CMK (cell line): ENCODE measurements around the gene STUM.
"Not testable (repeated sequence)": the region's sequence is repeated elsewhere in the genome, so short reads cannot be mapped to it uniquely, and the experiment has no call there.

Experiments used
- DNase-seq: peaks from one replicate; pipeline ENCODE4 v3.0.0-alpha.2; 2010; ENCODE audit warnings: low read depth

Gene STUM

GRCh38 chr1:226548256-226549093 lies at the start of gene STUM:
STUM (plus strand) TSS chr1:226548764; CDS start chr1:226548905, 141 bp downstream.
- no peak for DNase-seq

GRCh38 chr1:226499699-226500098 lies 48.9 kb upstream of the STUM start:
- not testable (repeated sequence) for DNase-seq

DNA sequence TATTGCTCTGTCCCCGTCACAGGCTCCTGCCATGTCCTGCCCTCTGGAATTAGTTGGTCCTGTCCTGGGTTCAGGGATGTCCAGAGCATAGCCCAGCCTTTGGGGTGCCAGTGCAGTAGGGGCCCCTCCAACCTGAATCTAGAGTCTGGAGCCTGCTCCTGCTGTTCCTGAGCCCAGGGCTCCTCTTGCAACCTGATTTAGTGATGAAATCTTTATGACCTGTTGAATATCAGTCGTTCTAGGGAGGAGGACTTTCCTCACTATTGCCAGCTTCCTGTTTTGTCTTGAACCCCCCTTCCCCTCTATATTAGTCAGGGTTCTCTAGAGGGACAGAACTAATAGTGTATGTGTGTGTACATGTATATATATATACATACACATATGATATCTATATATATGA lies 42.5 kb upstream of the STUM start:
- no peak for DNase-seq

DNA sequence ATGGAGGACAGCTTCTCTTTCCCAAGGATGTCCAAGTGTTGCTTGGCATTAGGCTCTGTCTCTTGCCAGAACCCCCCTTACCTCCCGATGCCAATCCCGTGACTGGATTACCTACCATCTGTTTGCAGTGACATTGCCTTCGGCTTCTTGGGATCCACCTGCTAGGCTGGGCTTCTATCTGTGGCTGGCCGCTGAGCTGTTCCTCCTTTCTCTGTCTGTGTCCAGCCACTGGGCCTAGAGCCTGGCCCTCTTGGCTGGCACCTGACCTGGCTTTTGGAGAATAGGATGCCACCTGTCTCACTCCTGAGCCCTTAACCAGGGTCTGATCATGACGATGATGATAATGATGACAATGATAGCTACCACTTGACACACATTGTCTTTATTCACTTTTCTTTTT lies 41.6 kb upstream of the STUM start:
- DNase-seq, result no peak

GRCh38 chr1:226510453-226510852 lies 38.1 kb upstream of the STUM start:
- DNase-seq, result no peak

DNA sequence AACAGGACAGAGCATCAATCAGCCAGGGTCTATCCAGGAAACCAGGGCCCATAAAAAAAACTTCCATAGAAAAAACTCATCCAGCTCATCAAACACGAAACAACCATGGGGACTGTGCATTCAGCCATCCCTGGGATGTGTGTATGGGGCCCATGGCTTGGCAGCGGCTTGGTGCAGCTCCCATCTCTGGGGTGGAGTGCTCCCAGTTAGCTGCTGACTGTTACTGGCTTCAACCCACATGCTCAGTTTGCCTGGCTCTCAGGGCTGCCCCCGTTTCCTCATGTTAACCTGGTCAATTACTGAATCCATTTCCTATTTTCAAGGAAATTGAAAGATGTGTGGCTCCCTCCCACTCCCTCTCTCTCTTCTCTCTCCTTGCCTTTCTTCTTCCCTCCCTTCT lies 37.3 kb upstream of the STUM start:
- DNase-seq, result no peak

GRCh38 chr1:226512076-226512728 lies 36.4 kb upstream of the STUM start:
- DNase-seq, result no peak

DNA sequence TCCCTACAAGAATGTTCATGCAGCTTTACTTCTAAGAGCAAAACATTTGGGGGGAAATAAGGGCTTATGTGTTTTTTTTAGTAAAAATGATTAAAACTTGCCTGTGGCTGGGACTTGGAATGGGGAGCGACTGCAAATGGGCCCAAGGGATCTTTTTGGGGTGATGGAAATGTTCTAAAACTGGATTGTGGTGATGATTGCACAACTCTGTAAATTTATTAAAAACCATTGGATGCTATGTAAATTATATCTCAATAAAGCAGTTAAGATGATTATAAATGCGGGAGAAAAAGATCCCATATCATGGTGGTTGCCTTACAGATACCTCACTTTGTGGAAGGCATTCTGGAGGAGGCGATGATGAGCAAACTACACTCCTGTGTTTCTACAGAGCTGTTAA lies 30.2 kb upstream of the STUM start:
- no peak for DNase-seq

GRCh38 chr1:226519135-226519534 lies 29.4 kb upstream of the STUM start:
- DNase-seq, result no peak

DNA sequence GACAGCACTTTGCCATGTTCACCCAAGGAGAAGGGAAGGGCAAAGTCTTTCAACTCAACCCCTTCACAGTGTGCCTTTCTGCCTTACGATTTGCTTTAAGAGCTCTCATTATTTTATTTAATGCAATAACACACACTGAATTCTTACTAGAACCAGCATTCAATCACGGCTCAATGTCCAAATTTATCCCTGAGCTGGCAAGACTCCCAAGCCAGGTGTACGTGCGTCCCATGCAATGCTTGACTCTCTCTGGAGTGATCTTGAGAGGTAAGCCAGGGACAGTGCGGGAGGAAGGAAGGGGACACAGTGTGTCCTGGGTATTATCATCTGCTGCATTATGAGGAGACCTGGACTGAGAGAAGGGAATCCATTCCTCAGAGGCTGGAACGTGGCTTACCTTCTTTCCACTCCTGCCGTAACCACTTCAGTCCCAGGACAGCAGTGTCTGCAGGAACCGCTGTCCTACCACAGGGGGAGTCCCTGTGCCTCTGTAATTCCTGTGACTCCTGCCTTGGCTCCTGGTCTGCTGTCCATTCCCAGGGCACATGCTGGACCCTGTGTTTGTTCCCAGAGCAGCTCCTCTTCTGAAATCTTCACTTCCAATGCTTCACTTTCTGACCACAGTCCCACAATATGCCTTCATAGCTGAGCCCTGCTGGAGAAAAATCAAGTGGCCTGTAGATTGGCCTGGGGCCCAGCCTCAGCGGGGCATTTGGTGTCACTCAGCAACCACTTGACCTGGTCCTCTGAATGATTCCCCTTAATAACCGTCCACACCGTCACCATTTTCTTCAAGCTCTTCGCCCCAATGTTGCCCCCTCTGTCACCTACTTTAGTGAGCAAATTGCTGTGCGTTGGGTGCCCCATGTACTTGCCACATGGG lies 28.6 kb upstream of the STUM start:
- DNase-seq, result no peak

DNA sequence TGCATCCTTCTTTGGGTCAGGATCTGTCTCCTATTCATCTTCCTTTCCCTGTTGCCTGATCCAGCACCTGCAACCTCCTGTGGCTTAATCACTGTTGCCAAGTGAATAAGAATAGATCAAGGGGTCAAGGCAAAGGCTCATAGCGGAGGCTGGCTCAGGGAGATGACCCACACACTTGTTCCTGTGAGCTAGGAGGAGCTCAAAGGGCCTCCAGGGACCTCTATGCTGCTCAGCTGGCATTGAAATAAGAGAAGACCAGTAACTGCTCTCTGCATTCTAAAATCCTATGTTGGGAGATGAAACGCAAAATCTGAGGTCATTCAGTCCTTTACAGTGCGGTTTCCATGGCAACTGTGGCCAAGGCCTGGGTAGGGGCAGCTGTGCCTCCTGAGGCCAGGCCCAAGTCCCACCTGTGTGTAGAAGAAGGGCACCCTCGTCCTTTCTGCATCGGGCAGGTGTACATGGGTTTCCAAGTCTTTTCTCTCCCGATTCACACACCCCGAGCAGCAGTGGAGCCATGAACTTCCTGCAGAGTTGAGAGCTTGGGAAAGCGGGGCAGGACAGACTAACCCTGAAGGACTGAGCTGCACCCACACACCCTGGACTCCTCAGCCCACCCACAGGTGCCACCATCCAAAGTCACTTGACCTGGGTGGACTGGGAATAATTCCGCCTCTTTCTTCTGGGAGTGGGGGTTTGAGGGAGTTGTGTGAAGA lies 27.8 kb upstream of the STUM start:
- DNase-seq, result no peak

DNA sequence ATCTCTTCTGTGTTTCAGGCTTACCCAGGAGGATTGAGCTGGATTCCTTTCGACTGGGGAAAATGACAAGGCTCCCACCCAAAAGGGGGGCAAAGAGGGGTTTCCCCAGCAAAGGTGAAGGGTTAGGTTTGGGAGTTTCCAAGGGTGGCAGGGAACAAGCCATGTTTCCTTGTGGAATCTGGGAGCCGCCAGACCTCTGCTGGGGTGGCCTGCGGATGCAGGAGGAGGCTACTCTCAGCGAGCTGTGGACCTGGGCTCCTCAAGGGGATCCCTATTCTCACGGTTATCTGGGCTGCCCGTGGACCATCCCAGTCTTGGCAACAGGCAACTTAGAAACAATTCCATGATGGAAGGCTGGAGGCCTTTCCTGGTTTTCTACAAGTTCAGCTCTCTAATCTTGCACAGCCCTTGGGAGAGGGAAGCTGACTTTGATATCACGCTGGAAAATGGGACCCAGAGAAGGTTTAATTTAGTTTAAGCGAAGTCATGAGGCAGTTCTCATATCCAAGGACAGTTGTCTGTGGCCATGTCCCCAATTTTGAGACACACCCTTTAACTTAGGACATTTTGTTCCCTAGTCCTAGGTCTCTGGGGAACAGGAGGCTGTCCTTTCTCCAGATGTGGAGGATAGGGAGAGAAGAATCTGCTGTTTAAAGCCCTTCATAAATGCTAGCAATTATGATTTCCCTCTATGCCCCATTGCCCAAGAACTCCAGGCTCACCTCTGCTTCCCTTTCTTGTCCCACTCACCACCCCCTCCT lies 24.7 kb upstream of the STUM start:
- DNase-seq, result no peak

GRCh38 chr1:226524547-226524946 lies 24.0 kb upstream of the STUM start:
- no peak for DNase-seq

- no peak for DNase-seq
Observed at GRCh38 chr1:226525750-226526149, 22.8 kb upstream of the STUM start.

- DNase-seq, result no peak
Observed at GRCh38 chr1:226526801-226527595, 21.6 kb upstream of the STUM start.

GRCh38 chr1:226529891-226530290 lies 18.7 kb upstream of the STUM start:
- no peak for DNase-seq

GRCh38 chr1:226530591-226530990 lies 18.0 kb upstream of the STUM start:
- no peak for DNase-seq

DNA sequence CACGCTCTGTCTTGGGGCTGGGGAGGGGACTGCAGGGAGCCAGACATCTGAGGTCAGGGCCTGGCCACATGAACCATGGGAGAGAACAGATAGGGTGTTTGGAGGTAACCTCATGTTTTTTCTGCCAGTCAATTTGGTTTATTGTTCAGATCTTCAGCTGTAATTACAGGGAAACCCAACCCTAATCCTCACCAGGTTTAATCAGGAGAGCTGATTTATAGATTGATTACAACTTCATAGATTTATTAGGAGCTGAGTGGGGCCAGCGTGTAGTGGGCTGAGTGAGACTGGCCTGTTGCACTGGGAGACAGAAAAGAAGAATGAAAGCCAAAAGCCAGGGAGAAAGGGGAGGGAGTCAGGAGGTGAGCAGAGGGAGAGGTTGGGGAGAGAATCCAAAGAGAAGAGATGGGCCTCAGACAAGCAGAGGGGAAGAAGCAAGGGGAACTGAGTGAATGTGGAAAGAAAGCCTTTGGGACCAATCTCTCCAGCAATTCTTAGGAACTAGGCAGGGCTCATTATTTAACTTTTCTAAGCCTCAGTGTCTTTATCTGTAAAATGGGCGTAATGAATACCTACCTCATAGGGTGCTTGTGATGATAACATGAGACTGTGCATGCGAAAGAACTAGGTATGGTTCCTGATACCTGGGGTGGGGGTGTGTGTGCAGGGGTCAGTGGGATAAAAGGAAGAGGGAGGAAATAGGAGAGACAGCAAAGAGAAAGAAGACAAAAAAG lies 17.0 kb upstream of the STUM start:
- DNase-seq, result no peak

- DNase-seq, result no peak
Observed at GRCh38 chr1:226532553-226532952, 16.0 kb upstream of the STUM start.

DNA sequence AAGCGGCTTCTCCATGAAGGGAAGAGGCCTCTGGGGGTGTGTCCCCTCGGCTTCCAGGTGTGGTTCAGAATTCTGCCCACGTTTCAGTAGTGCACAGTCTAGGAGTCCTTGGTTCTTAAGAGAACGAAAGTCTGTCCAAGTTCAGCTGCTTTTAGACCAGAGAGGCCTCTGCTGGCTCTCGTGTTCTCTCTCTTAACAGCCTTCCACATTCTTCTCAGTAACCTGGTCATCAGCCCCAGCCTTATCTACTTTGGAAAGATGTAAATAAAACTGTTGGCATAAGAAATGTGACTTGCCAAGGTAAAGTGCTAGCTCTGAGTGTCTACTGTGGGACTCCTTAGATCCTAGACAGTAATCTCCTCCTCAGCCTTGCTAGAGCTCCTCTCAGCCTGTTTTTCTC lies 15.3 kb upstream of the STUM start:
- DNase-seq, result no peak
